G401.6 (cell line): ENCODE measurements around the gene PRAC1.
A peak's percentile ranks its signal among the peaks of the same experiment; 100 is the strongest.
"Not testable (repeated sequence)": the region's sequence is repeated elsewhere in the genome, so short reads cannot be mapped to it uniquely, and the experiment has no call there.

Source experiments
- FAIRE-seq: peaks from 2 replicates; lab custom pipeline; 2012; peaks lifted over from hg19 to GRCh38; lab: Jason Lieb, UNC

Gene PRAC1

DNA sequence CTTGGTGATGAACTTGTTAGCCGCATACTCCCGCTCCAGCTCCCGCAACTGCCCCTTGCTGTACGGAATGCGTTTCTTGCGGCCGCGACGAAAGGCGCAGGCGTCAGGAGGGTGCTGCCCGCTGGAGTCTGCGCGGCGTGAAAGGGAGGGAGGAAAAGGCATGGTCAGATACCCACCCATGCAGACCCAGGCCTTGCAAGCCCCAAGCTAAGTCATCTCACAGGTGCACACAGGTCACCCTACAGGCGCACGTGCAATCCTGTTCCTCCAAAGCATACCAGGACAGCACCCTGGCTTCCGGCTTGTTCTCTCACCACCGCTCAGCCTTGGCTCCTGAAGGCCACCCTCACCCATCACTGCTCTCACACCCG is 4.6 kb upstream of the PRAC1 start:
- FAIRE-seq: no peak

GRCh38 chr17:48726114-48726915 is 4.0 kb upstream of the PRAC1 start:
- no peak for FAIRE-seq

- FAIRE-seq: no peak
These were observed 3.2 kb upstream of the PRAC1 start for GRCh38 chr17:48725288-48726064.

DNA sequence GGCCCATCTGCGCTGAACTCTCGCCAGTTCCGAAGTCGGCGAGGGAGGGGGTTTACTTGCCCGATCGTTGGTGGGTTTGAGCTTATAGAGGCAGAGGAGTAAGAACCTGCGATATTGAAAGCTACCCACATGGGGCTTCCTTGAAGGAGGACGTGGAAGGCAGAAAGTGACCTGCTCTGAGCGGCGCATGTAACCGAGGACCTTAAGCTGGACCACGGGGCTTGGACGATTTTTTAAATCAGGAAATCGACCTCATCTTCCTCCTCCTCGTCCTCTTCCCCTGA is 2.6 kb upstream of the PRAC1 start:
- FAIRE-seq: no peak

DNA sequence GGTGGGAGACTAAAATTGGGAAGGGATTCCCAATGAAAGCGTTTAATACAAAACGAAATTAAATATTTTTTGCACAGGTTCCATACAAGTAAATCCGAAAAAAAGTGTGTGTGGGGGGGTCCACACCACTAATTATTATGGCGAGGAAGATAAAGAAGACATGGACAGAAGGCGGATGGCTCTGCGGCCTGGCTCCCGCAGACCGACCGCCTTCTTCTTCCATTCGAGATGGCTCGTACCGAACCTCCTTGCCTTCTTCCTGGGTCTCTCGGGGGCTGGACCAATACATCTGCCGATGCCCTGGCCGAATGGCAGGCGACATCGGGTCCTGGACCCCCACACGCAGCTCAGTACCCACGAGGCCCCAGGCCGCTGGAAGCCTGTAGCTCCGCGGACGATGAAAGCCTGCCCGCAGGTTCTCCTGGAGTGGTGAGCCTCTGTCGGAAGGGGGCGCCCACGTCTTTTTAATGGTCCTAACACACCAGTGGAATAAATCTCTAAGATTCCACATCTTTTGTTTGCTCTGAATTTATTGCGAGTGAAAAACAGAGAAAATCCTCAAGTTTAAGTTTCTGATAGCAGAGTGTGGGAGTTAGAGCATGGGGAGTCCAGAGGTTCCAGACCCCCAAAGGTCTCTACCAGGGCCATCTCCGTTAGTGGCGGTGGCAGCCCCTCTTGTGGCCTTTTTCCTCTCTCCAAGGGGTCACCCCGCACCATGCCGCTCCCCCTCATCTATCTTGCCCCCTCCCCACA is 2.1 kb upstream of the PRAC1 start:
- FAIRE-seq: peak; percentile 95

- FAIRE-seq: peak; percentile 89
These were observed 1.3 kb upstream of the PRAC1 start for GRCh38 chr17:48723423-48724250.

DNA sequence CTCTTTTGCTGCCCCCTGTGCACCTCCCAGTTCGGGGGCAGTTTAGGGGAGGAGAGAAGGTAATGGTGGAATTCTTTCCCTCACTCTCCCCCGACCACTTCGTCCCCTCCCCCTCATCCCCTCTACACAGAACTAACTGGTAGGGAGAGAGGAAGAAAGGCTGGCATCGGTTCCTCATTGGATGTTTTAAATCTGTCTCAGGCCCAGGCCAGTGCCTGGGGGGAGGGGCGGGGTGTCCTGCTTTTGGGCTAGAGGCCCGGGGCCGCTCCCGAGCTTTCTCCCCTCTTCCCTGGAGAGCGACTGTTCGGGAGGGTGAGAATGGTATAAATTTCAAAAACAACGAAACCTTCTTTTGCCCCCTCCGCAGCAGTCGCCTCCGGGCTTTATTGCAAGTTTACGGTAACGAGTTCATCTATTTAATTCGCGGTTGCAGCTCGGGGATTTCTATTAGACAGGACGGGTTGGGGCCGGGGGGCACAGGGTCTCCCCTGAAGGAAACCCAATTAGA is 651 bp upstream of the PRAC1 start, which contains the start of gene PRAC2:
PRAC2 (plus strand) TSS at position 271 of the 508 bp plus-strand sequence. CDS start 1,226 bp downstream, outside the sequence.
- peak; percentile 84 for FAIRE-seq

DNA sequence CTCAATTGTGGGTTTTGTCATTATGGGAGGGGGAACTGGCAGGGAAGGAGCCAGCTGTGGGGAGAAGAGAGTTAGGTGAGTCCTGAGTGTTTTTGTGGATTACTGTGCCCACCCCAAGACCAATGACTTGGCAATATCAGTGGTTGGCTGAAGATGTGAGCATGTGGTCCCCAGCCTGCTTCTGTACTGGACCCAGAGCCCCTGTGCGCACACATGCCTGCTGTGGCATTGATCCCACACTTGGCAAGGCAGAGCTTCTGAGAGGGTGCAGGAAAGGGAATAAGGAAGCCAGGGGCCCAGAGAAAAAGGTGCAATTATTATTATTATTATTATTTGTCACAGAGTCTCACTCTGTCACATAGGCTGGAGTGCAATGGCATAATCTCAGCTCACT is 1.3 kb downstream of the PRAC1 start:
- no peak for FAIRE-seq

- no peak for FAIRE-seq
These were observed 1.9 kb downstream of the PRAC1 start for GRCh38 chr17:48720266-48721008.

DNA sequence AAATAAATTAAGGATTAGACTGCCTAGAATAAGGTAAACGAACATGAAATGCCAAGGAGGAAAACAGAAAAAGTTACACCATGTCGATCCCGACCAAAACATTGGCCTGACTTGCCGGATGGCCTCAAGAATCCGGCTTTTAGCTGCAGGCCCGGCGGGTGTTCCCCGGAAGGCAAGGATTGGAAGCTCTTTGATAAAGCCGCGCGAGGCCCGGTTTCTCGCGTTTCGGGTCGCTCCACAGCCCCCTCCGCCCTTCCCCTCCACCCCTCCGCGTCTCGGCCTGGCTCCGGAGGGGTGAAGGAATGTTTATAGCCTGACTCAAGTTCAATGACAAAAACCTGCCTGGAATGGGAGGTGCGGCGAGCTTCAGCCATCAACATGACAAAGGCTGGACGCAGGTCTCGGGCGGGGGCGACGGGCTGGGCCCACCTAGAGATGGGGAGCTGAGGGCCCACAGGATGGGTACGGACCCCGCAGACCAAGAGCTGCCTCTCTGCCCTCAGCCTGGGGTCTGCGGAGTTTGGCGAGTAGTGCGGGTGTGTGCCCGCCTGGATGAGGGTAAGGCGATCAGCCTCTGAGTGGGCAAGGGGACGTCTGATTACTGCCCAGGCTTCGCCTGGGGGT is 2.6 kb downstream of the PRAC1 start:
- no peak for FAIRE-seq

DNA sequence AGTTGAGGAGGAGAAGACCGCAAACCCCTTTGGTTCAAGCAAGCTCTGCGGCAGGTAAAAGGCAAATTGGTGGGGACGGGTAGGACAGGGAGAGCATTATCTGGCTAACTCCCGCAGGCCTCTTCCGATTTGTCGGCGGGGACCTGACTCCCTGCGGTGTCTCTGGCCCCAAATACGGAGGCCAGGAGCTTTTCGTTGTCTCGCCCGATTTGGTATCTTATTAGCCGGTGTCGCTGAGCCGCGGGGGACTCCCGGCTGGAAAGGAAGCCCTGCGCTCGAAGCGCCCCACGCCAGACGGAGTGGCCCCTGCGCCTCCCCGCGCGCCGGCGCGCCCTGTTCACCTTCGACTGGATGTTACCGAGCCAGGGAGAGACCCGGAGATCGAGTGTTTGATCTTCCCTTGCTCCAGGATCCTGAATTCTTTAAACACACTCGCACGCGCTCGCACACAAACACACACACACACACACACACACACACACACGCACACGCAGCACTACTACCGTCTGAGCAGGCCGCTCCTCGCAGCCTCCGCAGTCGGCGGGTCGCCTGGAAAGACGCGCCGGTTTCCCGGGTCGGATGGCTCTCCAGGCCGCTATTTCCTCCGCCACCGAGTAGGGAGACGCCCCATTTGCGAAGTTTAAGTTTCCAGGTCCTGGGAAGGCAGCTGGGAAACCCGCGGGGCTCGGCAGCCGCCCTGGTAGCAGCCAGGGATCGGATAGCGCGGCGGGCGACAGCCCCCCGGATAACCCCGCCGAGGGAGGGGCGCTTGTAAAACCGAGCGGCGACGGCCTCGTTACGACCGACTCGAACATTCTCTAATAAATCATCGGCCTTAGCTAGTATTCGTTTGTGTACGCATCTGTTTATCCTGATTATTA is 3.3 kb downstream of the PRAC1 start:
- no peak for FAIRE-seq

DNA sequence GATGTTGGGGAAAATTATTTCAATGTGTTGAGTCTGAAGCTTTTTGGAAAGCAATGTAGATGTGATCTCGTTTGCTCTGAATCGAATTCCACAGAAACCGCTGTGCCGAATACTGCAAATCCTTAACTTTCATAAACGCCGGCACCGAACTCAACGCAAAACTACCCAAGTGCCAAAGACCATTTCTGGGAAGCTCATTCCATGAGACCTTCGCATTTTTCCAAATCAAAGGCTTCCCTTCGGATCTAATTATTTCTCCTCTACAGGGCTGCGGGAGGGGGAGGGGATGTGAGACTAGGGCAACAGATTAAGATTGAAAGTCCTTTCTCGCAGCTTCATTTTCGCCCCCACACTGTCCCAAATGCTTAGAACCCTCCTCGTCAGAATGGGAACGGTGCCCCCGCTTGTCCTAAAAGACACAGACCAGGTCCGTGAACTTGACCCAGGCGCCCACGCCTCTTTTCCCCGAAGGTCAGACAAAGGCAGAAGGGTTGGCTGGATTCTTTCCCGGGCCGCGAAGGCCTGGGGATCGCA is 4.0 kb downstream of the PRAC1 start:
- no peak for FAIRE-seq

DNA sequence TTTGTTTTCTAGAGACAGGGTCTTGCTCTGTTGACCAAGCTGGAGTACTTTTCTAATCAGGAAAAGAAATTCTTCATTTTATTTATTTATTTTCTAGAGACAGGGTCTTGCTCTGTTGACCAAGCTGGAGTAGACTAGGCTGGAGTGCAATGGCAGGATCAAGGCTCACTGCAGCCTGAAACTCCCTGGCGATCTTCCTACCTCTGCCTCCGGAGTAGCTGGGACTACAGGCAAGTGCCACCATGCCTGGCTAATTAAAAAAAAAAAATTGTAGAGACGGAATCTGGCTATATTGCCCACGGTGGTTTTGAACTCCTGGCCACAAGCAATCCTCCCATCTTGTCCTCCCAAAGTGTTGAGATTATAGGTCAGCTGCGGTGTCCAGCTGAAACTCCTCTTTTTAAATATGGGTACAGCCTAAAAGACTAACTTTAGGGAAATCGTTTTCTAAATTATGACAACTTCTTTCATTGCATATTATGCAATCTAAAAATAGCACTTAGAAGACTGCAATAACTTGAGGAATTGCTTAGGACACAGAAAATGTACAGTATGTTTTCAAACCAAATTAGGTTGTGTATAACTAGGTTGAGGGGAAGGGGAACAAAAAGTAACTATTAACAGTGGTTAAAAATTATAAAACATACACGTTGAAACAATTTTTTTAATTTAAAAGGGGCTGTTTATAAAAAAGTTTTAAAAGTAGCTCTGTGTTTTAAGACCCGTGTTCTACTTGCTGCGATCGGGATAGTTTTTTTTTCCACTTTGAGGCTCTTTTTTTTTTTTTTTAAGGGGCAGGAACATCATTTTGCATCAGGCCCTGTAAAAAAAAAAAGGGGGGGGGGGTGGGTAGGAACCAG is 4.7 kb downstream of the PRAC1 start:
- FAIRE-seq: peak; percentile 39

GRCh38 chr17:48716549-48716948 is 5.8 kb downstream of the PRAC1 start:
- not testable (repeated sequence) for FAIRE-seq

DNA sequence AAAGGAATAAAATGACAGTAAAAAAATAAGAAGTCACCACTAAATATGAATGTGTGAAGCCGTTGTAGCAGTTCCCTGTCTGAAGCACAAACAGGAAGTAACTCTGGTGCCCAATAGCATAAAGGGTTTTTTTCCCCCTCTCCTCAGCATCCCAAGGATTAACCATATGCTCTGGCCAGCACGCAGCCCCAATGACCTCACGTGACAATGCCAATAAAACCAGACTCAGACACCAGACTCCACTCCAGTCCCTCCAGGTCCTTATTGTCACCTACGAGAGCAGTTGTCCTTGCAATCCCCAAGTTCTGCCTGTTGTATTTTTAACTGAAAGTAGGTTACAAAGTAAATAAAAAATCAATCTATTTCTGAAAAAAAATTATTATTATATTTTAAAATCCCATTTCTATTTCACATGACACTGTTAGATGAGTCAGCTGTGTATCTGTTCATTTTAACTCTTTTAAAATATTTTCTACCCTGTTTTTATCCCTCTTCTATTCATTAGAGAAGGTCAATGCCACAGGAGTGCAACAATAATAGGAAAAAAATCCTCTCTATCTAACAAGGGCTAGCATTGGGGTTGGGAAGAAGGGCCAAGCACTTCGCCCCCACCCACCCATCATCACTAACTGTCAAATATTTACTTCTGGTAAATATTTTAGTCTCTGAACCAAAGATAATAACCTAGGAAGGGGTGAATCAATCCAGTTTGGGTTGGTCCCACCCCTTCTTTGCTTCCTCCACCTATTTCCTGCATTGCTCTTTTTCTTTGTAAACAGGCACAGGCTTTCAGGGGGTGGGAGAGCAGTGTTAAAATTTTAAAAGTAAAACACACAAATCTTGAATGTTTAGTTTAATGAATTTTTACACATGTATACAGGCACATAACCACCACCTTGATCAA is 6.6 kb downstream of the PRAC1 start:
- FAIRE-seq: peak; percentile 13

- no peak for FAIRE-seq
These were observed 11.2 kb downstream of the PRAC1 start for GRCh38 chr17:48711128-48711527.
